UCSD-AML1 (cell line): Measurements from ENCODE around the gene PCSK1N.
"Not testable (repeated sequence)": the region's sequence is repeated elsewhere in the genome, so short reads cannot be mapped to it uniquely, and the experiment has no call there.

Experiments used
- DNase-seq: peaks from one replicate; lab custom pipeline; 2025; ENCODE audit not compliant: unreplicated experiment; lab: John Stamatoyannopoulos, UW

Gene PCSK1N

DNA sequence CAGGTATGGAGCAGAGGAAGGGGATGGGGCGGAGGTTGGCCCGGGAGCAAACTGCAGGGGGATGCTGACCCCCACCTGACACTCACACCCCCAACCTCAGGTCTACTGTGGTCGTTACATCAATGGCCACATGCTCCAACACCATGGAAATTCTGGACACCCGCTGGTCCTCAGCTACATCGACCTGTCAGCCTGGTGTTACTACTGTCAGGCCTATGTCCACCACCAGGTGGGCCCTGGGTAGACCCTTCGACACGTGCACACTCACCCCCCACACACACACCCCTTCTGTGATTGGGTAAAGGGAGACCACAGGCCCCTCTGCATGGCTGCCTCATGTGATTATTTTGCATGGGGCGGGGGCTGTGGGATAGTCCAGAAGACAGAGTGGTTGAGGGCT lies 11.3 kb downstream of the PCSK1N start:
- DNase-seq: no peak

DNA sequence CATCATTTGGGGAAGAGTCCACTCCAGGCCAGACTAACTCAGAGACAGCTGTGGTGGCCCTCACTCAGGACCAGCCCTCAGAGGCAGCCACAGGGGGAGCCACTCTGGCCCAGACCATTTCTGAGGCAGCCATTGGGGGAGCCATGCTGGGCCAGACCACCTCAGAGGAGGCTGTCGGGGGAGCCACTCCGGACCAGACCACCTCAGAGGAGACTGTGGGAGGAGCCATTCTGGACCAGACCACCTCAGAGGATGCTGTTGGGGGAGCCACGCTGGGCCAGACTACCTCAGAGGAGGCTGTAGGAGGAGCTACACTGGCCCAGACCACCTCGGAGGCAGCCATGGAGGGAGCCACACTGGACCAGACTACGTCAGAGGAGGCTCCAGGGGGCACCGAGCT lies 12.4 kb downstream of the PCSK1N start:
- no peak for DNase-seq

DNA sequence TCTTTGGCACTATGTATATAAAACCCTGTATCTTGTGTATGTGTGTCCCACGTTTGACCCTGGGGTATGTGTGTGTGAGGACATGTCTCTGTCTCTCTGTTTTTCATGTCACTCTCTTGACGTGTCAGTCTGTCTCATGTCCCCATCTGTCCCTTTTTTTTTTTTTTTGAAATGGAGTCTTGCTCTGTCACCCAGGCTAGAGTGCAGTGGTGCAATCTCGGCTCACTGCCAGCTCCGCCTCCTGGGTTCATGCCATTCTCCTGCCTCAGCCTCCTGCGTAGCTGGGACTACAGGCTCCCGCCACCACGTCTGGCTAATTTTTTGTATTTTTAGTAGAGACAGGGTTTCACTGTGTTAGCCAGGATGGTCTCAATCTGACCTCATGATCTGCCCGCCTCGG lies 16.0 kb downstream of the PCSK1N start:
- DNase-seq: not testable (repeated sequence)

- DNase-seq: no peak
These were observed 16.5 kb downstream of the PCSK1N start for GRCh38 chrX:48818866-48819265.

DNA sequence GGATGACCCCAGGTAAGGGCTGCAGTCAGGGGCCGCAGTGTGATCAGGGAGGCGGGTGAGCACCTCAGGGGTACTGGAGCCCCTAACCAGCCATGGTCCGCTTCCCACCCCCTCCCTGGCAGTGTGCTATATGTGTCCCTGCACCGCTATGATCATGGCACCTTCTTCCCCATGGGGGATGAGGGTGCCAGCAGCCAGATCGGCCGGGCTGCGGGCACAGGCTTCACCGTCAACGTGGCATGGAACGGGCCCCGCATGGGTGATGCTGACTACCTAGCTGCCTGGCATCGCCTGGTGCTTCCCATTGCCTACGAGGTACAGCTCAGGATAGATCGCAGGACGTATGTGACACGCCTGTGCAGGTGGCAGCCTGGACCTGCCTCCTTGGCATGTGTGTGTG lies 17.3 kb downstream of the PCSK1N start:
- no peak for DNase-seq

GRCh38 chrX:48816014-48816810 lies 19.2 kb downstream of the PCSK1N start:
- DNase-seq: no peak

DNA sequence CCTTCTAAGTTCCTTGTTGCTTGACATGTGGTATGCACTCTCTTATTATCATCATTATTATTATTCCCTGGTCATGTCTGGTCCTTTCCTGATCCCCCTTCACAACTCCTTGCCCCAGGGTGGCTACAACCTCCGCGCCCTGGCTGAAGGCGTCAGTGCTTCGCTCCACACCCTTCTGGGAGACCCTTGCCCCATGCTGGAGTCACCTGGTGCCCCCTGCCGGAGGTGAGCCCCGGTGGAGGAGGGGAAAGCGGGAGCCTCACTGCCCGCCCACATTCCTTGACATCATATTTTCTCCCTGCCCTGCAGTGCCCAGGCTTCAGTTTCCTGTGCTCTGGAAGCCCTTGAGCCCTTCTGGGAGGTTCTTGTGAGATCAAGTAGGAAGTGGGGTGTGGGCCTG lies 20.1 kb downstream of the PCSK1N start:
- no peak for DNase-seq

GRCh38 chrX:48814722-48815121 lies 20.7 kb downstream of the PCSK1N start:
- DNase-seq: no peak

DNA sequence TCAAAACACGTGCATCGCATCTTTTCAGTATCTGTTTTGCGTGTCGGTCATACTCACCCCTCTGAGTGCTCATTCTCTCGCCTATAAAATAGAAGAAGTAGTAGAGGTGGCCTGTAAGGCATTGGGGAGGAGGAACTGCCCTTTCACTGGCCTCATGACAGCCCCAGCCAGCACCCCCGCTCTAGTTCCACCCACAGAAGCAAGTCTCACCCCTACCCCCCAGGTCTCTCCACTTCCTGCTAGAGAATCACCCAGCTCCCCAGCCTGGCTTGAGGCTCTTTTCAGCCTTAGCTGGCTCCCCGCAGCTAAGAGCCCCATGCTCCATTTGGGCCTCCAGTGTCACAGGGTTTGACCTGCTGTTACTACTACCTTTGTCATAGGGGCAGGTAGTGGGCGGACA lies 21.8 kb downstream of the PCSK1N start:
- DNase-seq: no peak

DNA sequence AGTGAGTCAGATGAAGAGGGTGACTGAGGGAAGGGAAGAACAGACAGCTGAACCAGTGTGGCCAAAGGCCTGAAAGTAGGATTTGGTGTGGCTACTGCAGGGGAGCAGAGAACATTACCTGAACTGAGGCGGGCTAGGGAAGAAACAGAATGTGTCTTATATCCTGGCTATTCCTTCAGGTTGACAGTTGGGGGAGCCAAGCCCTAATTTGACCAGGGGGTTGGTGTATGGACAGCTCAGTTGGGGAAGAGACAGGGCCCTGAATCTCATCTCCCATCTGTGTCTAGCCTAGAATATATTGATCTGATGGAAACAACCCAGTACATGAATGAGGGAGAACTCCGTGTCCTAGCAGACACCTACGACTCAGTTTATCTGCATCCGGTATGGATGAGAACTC lies 29.3 kb downstream of the PCSK1N start:
- no peak for DNase-seq

DNA sequence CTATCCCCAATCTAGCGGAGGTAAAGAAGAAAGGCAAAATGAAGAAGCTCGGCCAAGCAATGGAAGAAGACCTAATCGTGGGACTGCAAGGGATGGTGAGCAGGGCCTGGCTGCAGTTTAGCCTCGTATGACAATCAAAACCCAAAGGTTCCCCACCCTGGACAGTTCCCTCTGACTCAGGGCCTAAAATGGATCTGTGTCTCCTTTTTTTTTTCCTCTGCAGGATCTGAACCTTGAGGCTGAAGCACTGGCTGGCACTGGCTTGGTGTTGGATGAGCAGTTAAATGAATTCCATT lies 32.6 kb downstream of the PCSK1N start:
- DNase-seq: no peak

- peak; percentile 84 for DNase-seq
These were observed 33.1 kb downstream of the PCSK1N start for GRCh38 chrX:48802089-48802904.

DNA sequence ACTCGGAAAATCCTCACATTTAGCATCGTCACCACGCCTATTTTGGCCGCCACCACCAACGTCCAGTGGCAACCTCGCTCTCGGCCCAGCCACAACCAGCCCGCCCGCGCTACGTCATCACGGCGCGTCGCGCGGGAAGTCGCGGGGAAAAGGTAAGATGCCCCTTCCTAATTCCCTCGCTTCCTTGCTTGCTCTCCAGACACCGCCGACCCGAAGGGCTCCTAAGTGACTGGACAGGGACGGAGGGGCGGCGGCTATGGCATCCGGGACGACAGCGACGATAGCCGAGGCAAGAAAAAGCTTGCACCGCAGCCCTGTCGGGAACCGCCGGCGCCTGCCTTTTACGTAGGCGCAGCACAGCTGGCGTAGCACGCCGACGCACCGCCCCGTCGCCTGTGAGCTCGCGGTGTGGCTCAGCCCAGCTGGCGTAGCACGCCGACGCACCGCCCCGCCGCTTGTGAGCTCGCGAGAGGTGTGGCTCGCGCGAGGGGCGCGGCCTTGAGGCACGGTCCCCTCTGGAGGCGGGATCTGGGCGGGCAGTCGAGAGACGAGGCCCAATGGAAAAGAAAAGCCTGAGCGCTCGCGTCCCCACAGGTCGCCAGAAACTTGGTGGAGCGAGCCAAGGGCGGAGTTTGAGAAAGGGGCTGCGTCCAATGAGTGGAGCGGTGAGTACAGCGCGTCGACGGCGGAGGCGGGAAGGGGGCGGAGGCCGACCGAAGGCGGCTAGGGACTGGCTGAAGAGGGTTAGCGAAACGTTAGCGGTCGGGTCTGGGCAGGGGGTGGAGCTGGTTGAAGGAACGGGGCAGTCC lies 33.9 kb downstream of the PCSK1N start, which contains the start of gene HDAC6:
TSS of gene HDAC6 (plus strand) at position 788 of the 809 bp plus-strand sequence. CDS start 626 bp downstream, outside the sequence.
- peak; percentile 97 for DNase-seq

DNA sequence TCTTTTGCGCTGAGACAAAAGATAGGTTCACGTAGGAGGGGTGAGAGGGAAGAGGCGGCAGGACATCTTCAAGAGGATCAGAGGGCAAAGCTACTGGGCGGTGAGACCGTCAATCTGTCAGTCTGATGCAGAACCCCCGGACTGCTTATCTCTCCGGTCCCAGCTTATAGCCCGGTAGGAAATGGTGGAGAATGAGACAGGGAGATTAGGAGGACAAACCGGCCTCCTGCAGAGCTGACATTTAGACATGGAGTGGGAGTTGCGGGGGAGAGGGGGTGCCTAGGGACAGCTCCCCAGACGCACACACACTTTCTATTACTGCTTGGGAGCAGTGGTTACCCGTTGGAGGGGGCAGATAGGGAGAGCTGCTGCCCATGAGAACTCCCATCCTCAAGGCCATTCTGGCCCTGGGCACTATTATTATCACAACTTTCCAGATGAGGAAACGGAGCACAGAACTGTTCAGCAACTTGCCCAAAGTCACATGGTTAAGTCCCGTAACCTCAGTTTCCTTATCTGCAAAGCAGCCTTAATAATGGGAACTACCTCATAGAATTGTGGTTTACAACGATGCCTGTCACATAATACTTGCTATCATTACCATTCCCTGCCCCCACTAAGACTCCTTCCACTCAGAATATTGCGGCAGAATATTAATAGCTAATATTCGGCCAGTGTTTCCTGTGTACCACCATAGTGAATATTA lies 34.7 kb downstream of the PCSK1N start:
- peak; percentile 64 for DNase-seq

DNA sequence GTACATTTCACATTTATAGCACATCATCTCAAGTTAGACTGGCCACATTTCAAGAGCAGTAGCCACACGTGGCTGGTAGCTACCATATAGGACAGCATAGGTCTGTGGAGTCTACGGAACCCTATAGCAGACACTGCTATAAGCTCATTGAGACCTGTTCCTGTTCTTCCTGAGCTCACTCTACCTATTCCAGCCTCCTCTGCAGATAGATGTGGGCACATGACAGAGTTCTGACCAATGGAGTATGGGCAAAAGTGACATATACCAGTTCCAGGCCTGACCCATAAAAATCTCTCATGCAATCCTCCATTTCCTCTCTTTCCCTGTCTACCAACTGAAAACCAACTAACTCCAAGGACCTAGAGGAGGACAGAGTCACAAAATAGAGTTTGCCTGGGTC lies 37.1 kb downstream of the PCSK1N start:
- no peak for DNase-seq

GRCh38 chrX:48794911-48795515 lies 40.4 kb downstream of the PCSK1N start:
- DNase-seq: no peak

DNA sequence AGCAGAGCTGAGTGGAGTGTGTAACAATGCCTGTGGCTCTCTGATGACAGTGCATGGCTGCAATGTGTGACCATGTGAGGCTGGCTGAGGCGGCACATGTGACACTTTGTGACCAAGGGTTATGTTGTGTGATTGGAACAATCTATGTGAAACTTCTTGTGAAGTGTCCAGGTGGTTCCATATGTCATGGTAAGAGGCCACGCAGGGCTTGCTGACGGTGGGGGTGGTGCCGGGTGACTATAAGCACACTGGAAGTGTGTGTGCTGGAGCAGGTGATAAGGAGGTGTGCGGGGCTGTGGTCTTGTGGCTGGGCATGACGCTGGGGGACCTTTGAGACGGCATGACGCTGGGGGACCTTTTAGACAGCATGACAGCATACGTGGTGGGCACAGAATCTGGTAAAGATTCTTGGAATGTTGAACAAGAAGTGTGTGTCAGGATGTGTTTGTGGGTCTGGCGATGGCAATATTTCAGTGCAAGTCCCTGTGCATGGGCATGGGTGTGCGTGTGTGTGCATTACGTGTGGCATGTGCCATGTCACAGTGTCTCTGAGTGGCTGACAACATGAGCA lies 41.0 kb downstream of the PCSK1N start:
- DNase-seq: no peak

GRCh38 chrX:48793935-48794334 lies 41.5 kb downstream of the PCSK1N start:
- no peak for DNase-seq

GRCh38 chrX:48792219-48792618 lies 43.2 kb downstream of the PCSK1N start:
- no peak for DNase-seq
